D721Med (cell line): ENCODE data around the gene BAX.
A peak's percentile ranks its signal among the peaks of the same experiment; 100 is the strongest.
"Not testable (repeated sequence)": the region's sequence is repeated elsewhere in the genome, so short reads cannot be mapped to it uniquely, and the experiment has no call there.

Experiments used
- DNase-seq: peaks from one replicate; pipeline ENCODE4 v3.0.0; 2011; ENCODE audit warnings: low spot score; ENCODE audit not compliant: insufficient read length
- FAIRE-seq: peaks from 2 replicates; lab custom pipeline; 2011; peaks lifted over from hg19 to GRCh38; lab: Jason Lieb, UNC
- TF ChIP-seq, protein P1 (sequence below): IDR thresholded peaks from 2 replicates; pipeline ENCODE4 v1.5.1; 2012; ENCODE audit warnings: mild to moderate bottlenecking, control low read depth; ENCODE audit not compliant: insufficient read depth; ENCODE audit errors: missing control alignments

Gene BAX

DNA sequence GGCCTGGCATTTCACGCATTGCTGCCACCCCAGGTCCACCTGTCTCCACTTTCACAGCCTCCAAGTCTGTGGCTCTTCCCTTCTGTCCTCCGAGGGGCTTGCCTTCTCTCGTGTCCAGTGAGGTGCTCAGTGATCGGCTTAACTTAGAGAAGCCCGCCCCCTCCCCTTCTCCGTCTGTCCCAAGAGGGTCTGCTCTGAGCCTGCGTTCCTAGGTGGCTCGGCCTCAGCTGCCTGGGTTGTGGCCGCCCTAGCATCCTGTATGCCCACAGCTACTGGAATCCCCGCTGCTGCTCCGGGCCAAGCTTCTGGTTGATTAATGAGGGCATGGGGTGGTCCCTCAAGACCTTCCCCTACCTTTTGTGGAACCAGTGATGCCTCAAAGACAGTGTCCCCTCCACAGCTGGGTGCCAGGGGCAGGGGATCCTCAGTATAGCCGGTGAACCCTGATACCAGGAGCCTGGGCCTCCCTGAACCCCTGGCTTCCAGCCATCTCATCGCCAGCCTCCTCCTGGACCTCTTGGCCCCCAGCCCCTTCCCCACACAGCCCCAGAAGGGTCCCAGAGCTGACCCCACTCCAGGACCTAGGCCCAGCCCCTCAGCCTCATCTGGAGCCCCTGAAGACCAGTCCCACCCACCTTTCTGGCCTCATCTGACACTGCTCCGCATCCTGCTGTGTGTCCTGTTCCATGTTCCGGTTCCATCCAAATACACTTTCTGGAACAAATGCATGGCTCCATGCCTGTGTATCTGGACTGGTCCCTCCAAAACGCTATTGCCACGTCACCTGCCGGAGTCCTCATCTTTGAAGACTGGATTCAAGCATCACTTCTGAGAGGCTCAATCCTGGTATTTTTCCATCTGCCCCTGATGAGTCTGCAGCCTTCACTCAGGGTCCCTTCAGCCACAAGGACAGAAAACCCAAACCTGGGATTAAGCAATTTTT is 31.9 kb upstream of the BAX start:
- TF ChIP-seq, protein P1, sequence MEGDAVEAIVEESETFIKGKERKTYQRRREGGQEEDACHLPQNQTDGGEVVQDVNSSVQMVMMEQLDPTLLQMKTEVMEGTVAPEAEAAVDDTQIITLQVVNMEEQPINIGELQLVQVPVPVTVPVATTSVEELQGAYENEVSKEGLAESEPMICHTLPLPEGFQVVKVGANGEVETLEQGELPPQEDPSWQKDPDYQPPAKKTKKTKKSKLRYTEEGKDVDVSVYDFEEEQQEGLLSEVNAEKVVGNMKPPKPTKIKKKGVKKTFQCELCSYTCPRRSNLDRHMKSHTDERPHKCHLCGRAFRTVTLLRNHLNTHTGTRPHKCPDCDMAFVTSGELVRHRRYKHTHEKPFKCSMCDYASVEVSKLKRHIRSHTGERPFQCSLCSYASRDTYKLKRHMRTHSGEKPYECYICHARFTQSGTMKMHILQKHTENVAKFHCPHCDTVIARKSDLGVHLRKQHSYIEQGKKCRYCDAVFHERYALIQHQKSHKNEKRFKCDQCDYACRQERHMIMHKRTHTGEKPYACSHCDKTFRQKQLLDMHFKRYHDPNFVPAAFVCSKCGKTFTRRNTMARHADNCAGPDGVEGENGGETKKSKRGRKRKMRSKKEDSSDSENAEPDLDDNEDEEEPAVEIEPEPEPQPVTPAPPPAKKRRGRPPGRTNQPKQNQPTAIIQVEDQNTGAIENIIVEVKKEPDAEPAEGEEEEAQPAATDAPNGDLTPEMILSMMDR, result no peak
- DNase-seq (no peak), FAIRE-seq (no peak)

DNA sequence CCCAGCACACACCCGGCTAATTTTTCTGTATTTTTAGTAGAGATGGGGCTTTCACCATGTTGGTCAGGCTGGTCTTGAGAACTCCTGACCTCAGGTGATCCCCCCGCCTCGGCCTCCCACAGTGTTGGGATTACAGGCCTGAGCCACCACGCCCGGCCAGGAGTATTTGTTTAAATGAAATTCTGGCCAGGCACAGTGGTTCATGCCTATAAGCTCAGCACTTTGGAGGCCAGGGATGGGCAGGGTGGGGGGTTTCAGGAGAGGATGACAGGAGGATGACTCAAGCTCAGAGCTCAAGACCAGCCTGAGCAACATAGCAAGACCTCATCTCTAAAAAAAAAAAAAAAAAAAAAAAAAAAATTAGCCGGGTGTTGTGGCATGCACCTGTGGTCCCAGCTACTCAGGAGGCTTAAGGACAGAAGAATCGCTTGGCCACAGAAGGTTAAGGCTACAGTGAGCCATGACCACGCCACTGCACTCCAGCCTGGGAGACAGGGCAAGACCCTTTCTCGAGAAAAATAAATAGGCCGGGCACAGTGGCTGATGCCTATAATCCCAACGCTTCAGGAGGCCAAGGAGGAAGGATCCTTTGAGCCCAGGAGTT is 29.3 kb upstream of the BAX start:
- FAIRE-seq (no peak), DNase-seq (no peak)
- TF ChIP-seq, protein P1, result no peak

- FAIRE-seq, DNase-seq: not testable (repeated sequence)
These were observed 28.8 kb upstream of the BAX start for GRCh38 chr19:48925890-48926289.

DNA sequence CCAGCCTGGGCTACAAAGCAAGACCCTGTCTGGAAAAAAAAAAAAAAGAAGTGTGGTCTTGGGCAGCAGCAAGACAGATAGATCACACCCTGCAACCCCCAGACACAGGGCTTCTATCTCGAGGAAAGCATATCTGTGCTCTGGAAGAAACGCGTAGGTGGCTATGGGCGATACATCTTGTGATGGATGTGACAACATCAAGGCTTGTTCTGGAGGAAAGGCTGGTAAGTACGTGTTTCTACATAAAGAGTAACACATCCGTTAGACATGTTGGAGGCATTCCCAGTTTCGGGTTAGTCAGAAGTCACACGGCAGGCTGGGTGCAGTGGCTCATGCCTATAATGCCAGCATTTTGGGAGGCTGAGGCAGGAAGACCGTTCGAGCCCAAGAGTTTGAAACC is 27.8 kb upstream of the BAX start:
- DNase-seq, result no peak
- FAIRE-seq, result no peak
- TF ChIP-seq, protein P1, result no peak

- not testable (repeated sequence) for DNase-seq, FAIRE-seq
These were observed 27.0 kb upstream of the BAX start for GRCh38 chr19:48927692-48928091.

DNA sequence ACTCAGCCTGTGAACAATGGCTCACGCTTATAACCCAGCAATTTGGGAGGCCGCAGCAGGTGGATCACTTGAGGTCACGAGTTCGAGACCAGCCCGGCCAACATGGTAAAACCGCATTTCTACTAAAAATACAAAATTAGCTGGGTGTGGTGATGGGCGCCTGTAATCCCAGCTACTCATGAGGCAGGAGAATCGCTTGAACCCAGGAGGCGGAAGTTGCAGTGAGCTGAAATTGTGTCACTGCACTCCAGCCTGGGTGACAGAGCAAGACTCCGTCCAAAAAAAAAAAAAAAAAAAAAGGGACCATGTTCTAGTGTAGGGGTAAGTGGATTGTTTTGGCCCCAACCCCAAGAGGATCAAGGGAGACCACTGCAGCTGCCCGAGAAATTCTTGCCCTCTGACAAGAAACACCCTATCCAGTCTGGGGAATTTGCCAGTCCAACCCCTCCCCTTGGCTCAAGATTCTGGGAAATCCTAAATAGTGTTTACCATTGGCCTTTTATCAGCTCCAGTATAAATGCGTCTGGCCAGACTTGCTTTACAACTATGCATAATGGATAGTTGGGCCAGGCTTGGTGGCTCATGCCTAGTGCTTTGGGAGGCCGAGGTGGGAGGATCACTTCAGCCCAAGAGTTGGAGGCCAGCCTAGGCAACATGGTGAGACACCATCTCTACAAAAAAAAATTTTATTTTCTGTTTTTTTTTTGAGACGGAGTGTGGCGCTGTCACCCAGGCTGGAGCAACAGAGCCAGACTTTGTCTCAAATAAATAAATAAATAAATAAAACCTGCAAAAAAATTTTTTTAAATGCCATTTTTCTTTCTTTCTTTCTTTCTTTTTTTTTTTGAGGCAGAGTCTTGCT is 26.3 kb upstream of the BAX start:
- TF ChIP-seq, protein P1, result no peak
- FAIRE-seq (no peak), DNase-seq (no peak)

- peak; percentile 73 for DNase-seq
- no peak for FAIRE-seq
- TF ChIP-seq, protein P1, result no peak
These were observed 21.2 kb upstream of the BAX start, which contains the start of gene DHDH for GRCh38 chr19:48933382-48933932. Gene DHDH (plus strand): TSS chr19:48933699. CDS start chr19:48933722, 23 bp downstream.
